ENCODE results near the gene FXR2. TPM values are rescaled to one million over a fixed set of nuclear protein-coding genes. Genes with fewer than 3 reads are reported as not detected.
"Not testable (repeated sequence)": the region's sequence is repeated elsewhere in the genome, so short reads cannot be mapped to it uniquely, and the experiment has no call there.

The FXR2 gene
- 10 to 100 TPM; 53.7 to 57.6 (median 54.2) TPM for total RNA-seq

GRCh38 chr17:7614425-7615264 lies at the start of gene FXR2:
Gene FXR2, minus strand, starts transcription at chr17:7614897. Its CDS starts 365 bp downstream, at chr17:7614532.
- Mint-ChIP-seq H3K9me3 (no peaks in the 10 kb centered on the region), H3K27me3 (ENCODE audit: low read depth) (no peaks in the 10 kb centered on the region), H3K4me1 (ENCODE audit: low read depth) (peaks cover 31% of the 10 kb centered on the region), H3K4me3 (peak within 1 kb of the TSS; percentile 89), H3K36me3 (ENCODE audit: insufficient read depth) (peaks cover 11% of the 10 kb centered on the region)
- peak; percentile 96 for DNase-seq
- ATAC-seq: peak; percentile 92 to 94

GRCh38 chr17:7656958-7657609 lies 42.4 kb upstream of the FXR2 start:
- Mint-ChIP-seq H3K36me3 (ENCODE audit: insufficient read depth) (no peaks in the 10 kb centered on the region), H3K4me3 (no peak overlapping the region), H3K9me3 (no peaks in the 10 kb centered on the region), H3K27me3 (ENCODE audit: low read depth) (peaks cover 2% of the 10 kb centered on the region), H3K4me1 (ENCODE audit: low read depth) (peaks cover under 1% of the 10 kb centered on the region)
- no peak for DNase-seq
- no peak for ATAC-seq

- Mint-ChIP-seq H3K4me1 (ENCODE audit: low read depth) (peaks cover 9% of the 10 kb centered on the region), H3K36me3 (ENCODE audit: insufficient read depth) (no peaks in the 10 kb centered on the region), H3K4me3 (no peak overlapping the region), H3K27me3 (ENCODE audit: low read depth) (peaks cover 12% of the 10 kb centered on the region), H3K9me3 (no peaks in the 10 kb centered on the region)
- DNase-seq (no peak), ATAC-seq (no peak)
Observed at GRCh38 chr17:7655541-7655840, 40.8 kb upstream of the FXR2 start.

GRCh38 chr17:7654832-7655540 lies 40.3 kb upstream of the FXR2 start:
- Mint-ChIP-seq H3K27me3 (ENCODE audit: low read depth) (peaks cover 17% of the 10 kb centered on the region), H3K4me3 (no peak overlapping the region), H3K9me3 (no peaks in the 10 kb centered on the region), H3K36me3 (ENCODE audit: insufficient read depth) (no peaks in the 10 kb centered on the region), H3K4me1 (ENCODE audit: low read depth) (peaks cover 14% of the 10 kb centered on the region)
- DNase-seq: no peak
- ATAC-seq: no peak

GRCh38 chr17:7652388-7653356 lies 38.0 kb upstream of the FXR2 start:
- ATAC-seq: no peak
- no peaks in the 10 kb centered on the region for H3K36me3 Mint-ChIP-seq (ENCODE audit: insufficient read depth)
- H3K4me1 Mint-ChIP-seq (ENCODE audit: low read depth): peaks cover 17% of the 10 kb centered on the region

GRCh38 chr17:7651665-7652387 lies 37.1 kb upstream of the FXR2 start:
- no peak for ATAC-seq
- peaks cover 17% of the 10 kb centered on the region for H3K4me1 Mint-ChIP-seq (ENCODE audit: low read depth)
- H3K9me3 Mint-ChIP-seq: no peaks in the 10 kb centered on the region
- peaks cover 35% of the 10 kb centered on the region for H3K27me3 Mint-ChIP-seq (ENCODE audit: low read depth)
- H3K36me3 Mint-ChIP-seq (ENCODE audit: insufficient read depth): no peaks in the 10 kb centered on the region
- H3K4me3 Mint-ChIP-seq: peak overlapping the region; percentile 49
- no peak for DNase-seq

More at GRCh38 chr17:7652388-7653356, 38.0 kb upstream of the FXR2 start:
- DNase-seq: no peak
- peaks cover 31% of the 10 kb centered on the region for H3K27me3 Mint-ChIP-seq (ENCODE audit: low read depth)
- no peaks in the 10 kb centered on the region for H3K9me3 Mint-ChIP-seq
- no peak overlapping the region for H3K4me3 Mint-ChIP-seq

GRCh38 chr17:7651097-7651664 lies 36.5 kb upstream of the FXR2 start:
- Mint-ChIP-seq H3K4me1 (ENCODE audit: low read depth) (peaks cover 17% of the 10 kb centered on the region), H3K27me3 (ENCODE audit: low read depth) (peaks cover 40% of the 10 kb centered on the region), H3K4me3 (peak overlapping the region; percentile 64), H3K36me3 (ENCODE audit: insufficient read depth) (no peaks in the 10 kb centered on the region), H3K9me3 (no peaks in the 10 kb centered on the region)
- ATAC-seq (peak in 1 of 2 donors; percentile 3), DNase-seq (no peak)

- Mint-ChIP-seq H3K27me3 (ENCODE audit: low read depth) (peaks cover 44% of the 10 kb centered on the region), H3K4me1 (ENCODE audit: low read depth) (peaks cover 17% of the 10 kb centered on the region), H3K36me3 (ENCODE audit: insufficient read depth) (no peaks in the 10 kb centered on the region), H3K4me3 (peak within 1 kb of the TSS; percentile 71), H3K9me3 (no peaks in the 10 kb centered on the region)
- DNase-seq (peak; percentile 73), ATAC-seq (peak; percentile 94)
Observed at GRCh38 chr17:7650509-7651096, 35.9 kb upstream of the FXR2 start, which contains the start of gene ATP1B2. Gene ATP1B2, plus strand, starts transcription at chr17:7650926. Its CDS starts 593 bp downstream, at chr17:7651519.

GRCh38 chr17:7647018-7647417 lies 32.3 kb upstream of the FXR2 start:
- ATAC-seq (no peak), DNase-seq (no peak)
- Mint-ChIP-seq H3K4me1 (ENCODE audit: low read depth) (peaks cover 20% of the 10 kb centered on the region), H3K27me3 (ENCODE audit: low read depth) (peaks cover 54% of the 10 kb centered on the region), H3K36me3 (ENCODE audit: insufficient read depth) (no peaks in the 10 kb centered on the region), H3K9me3 (no peaks in the 10 kb centered on the region), H3K4me3 (no peak overlapping the region)

- Mint-ChIP-seq H3K36me3 (ENCODE audit: insufficient read depth) (no peaks in the 10 kb centered on the region), H3K27me3 (ENCODE audit: low read depth) (peaks cover 53% of the 10 kb centered on the region), H3K9me3 (no peaks in the 10 kb centered on the region), H3K4me3 (no peak overlapping the region), H3K4me1 (ENCODE audit: low read depth) (peaks cover 18% of the 10 kb centered on the region)
- ATAC-seq (no peak), DNase-seq (no peak)
Observed at GRCh38 chr17:7646457-7646856, 31.8 kb upstream of the FXR2 start.

- Mint-ChIP-seq H3K4me1 (ENCODE audit: low read depth) (peaks cover 5% of the 10 kb centered on the region), H3K4me3 (no peak overlapping the region), H3K27me3 (ENCODE audit: low read depth) (peaks cover 39% of the 10 kb centered on the region), H3K36me3 (ENCODE audit: insufficient read depth) (no peaks in the 10 kb centered on the region), H3K9me3 (no peaks in the 10 kb centered on the region)
- ATAC-seq (no peak), DNase-seq (no peak)
Observed at GRCh38 chr17:7644775-7645174, 30.1 kb upstream of the FXR2 start.

GRCh38 chr17:7641635-7642034 lies 26.9 kb upstream of the FXR2 start:
- peaks cover 23% of the 10 kb centered on the region for H3K27me3 Mint-ChIP-seq (ENCODE audit: low read depth)
- H3K9me3 Mint-ChIP-seq; H3K4me3 Mint-ChIP-seq; DNase-seq; H3K36me3 Mint-ChIP-seq (ENCODE audit: insufficient read depth); H3K4me1 Mint-ChIP-seq (ENCODE audit: low read depth): not testable (repeated sequence)
- ATAC-seq: peak in 1 of 2 donors; percentile 43
